Measurements from ENCODE around the gene PPARG. TPM values are rescaled to one million over a fixed set of nuclear protein-coding genes. Genes with fewer than 3 reads are reported as not detected.

Gene PPARG
- total RNA-seq, 1 donor from 2014 or later: 4.4 TPM

DNA sequence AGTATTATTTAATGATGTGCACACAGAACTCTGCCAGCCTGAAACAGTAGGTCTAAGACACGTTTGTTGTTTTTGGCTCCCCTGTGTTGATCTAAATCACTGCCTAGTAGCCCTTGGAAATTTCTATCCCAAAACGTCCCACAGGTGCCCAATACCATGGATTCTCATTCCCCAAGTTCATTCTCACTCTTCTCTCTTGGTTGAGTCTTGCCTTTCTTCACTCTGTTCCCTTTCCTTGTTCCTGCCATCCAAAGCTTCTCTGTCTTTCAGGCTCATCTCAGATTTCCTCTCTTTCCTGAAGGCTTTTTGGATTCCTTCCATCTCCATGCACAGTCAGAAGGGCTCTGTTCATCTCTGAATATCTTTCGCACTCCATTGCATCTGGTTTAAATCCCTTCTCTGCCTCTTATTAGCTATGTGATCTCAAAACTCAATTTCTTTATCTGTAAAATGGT, 54.2 kb downstream of the PPARG start:
- H3K9me3 Mint-ChIP-seq (ENCODE audit: unreplicated experiment): no peaks in the 10 kb centered on the region
- H3K27ac Mint-ChIP-seq (ENCODE audit: unreplicated experiment): no peak overlapping the region
- H3K4me1 Mint-ChIP-seq (ENCODE audit: unreplicated experiment): peaks cover 5% of the 10 kb centered on the region
- no peak for DNase-seq (ENCODE audit: extremely low spot score, unreplicated experiment)
- H3K27me3 Mint-ChIP-seq (ENCODE audit: unreplicated experiment): peaks cover 34% of the 10 kb centered on the region
- TF ChIP-seq, protein P1, sequence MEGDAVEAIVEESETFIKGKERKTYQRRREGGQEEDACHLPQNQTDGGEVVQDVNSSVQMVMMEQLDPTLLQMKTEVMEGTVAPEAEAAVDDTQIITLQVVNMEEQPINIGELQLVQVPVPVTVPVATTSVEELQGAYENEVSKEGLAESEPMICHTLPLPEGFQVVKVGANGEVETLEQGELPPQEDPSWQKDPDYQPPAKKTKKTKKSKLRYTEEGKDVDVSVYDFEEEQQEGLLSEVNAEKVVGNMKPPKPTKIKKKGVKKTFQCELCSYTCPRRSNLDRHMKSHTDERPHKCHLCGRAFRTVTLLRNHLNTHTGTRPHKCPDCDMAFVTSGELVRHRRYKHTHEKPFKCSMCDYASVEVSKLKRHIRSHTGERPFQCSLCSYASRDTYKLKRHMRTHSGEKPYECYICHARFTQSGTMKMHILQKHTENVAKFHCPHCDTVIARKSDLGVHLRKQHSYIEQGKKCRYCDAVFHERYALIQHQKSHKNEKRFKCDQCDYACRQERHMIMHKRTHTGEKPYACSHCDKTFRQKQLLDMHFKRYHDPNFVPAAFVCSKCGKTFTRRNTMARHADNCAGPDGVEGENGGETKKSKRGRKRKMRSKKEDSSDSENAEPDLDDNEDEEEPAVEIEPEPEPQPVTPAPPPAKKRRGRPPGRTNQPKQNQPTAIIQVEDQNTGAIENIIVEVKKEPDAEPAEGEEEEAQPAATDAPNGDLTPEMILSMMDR (IDR thresholded peaks at IDR 0.05): no peak
- H3K36me3 Mint-ChIP-seq (ENCODE audit: unreplicated experiment): no peaks in the 10 kb centered on the region
- no peak overlapping the region for H3K4me3 Mint-ChIP-seq (ENCODE audit: unreplicated experiment)

DNA sequence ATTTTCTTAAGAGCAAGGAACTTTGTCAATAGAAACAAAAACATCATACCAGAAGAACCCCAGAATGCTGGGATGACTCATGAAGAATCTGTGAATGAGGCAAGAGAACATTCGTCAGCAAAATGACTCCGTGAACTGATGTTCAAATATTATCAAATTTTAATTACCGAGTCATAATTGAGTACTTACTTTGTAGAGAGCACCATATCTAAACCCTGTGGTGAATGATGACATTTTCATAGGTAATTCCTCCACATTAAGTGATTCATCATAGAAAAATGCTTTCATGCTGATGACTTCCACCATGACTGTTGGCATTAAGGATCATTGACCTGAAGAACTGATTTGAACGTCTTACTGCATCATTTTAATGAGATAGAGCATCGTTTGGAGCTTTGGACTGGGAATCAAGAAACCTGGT, 56.3 kb downstream of the PPARG start:
- no peak overlapping the region for H3K4me3 Mint-ChIP-seq (ENCODE audit: unreplicated experiment)
- H3K27me3 Mint-ChIP-seq (ENCODE audit: unreplicated experiment): peaks cover 35% of the 10 kb centered on the region
- no peaks in the 10 kb centered on the region for H3K36me3 Mint-ChIP-seq (ENCODE audit: unreplicated experiment)
- no peak overlapping the region for H3K27ac Mint-ChIP-seq (ENCODE audit: unreplicated experiment)
- no peaks in the 10 kb centered on the region for H3K9me3 Mint-ChIP-seq (ENCODE audit: unreplicated experiment)
- TF ChIP-seq, protein P1 (IDR thresholded peaks at IDR 0.05): no peak
- H3K4me1 Mint-ChIP-seq (ENCODE audit: unreplicated experiment): peaks cover 5% of the 10 kb centered on the region
- no peak for DNase-seq (ENCODE audit: extremely low spot score, unreplicated experiment)

DNA sequence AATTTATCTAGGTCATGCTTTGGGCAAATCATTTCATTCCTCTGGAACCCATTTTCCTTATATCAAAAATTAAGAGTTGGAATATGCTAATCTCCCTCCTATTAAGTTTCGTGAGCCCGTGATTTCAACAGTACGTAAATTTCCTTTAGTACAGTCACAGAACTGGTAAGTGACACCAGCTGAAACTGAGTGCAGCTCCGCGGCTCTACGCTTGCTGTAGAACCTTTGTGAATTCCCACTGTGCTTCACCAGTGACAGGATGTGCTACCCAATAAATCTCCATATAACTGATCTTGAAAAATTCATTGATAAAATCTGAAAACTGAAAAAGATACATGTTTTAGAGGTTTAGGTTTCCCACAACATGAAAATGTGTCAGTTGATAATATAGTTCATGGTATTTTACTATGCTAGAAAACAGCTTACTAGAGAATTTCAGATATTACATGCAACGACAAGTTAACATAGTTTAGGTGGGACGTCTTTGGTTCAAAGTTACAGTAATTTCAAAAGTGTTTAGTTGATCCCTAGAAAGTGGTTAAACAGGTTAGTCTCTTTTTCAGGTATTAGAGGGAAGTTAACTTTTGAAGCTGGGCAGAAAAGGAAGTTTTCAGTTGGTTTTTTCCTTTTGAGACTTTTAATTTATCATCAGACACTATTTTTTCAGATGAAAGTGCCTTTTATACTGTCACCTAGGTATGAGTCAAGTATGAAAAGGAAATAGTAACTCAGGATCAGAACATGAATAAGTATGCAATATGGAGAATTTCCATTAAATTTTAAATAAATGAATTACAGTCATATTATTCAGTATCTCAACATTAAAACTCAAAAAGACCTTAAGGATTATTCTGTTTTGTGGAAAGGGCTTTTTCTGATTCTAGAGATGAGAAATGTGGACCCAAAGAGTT, 57.0 kb downstream of the PPARG start:
- no peaks in the 10 kb centered on the region for H3K9me3 Mint-ChIP-seq (ENCODE audit: unreplicated experiment)
- no peak overlapping the region for H3K27ac Mint-ChIP-seq (ENCODE audit: unreplicated experiment)
- no peak overlapping the region for H3K4me3 Mint-ChIP-seq (ENCODE audit: unreplicated experiment)
- no peak for DNase-seq (ENCODE audit: extremely low spot score, unreplicated experiment)
- H3K4me1 Mint-ChIP-seq (ENCODE audit: unreplicated experiment): peaks cover 5% of the 10 kb centered on the region
- peaks cover 40% of the 10 kb centered on the region for H3K27me3 Mint-ChIP-seq (ENCODE audit: unreplicated experiment)
- TF ChIP-seq, protein P1 (IDR thresholded peaks at IDR 0.05): no peak
- H3K36me3 Mint-ChIP-seq (ENCODE audit: unreplicated experiment): no peaks in the 10 kb centered on the region

DNA sequence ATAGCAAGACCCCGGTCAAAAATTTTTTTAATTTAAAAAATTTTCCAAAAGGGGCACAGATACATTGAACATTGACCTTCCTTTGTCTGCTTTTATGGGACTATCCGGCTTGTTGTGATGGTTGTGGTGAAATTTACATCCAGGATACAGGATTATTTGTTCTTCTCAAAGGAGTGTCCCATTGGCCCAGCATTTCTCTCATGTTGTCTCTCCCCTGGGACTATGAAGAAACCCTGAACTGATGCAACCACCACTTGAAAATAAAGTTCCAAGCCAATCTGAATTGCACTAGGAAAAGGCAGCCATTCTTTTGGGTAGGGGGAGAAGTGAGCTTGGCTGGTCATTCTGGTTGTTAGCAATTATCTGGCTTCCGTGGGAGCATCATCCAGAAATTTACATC, 58.4 kb downstream of the PPARG start:
- Mint-ChIP-seq H3K4me3 (ENCODE audit: unreplicated experiment) (no peak overlapping the region), H3K4me1 (ENCODE audit: unreplicated experiment) (peaks cover 5% of the 10 kb centered on the region), H3K27me3 (ENCODE audit: unreplicated experiment) (peaks cover 47% of the 10 kb centered on the region), H3K36me3 (ENCODE audit: unreplicated experiment) (no peaks in the 10 kb centered on the region), H3K27ac (ENCODE audit: unreplicated experiment) (no peak overlapping the region), H3K9me3 (ENCODE audit: unreplicated experiment) (no peaks in the 10 kb centered on the region)
- DNase-seq (ENCODE audit: extremely low spot score, unreplicated experiment): no peak
- TF ChIP-seq, protein P1 (IDR thresholded peaks at IDR 0.05): no peak

Measured in osteocyte (in vitro differentiated cells).